Fibroblast of skin of back (primary cell): Measurements from ENCODE around the gene PRKCZ.

Experiments used
- DNase-seq: peaks from one replicate; pipeline ENCODE4 v3.0.0-alpha.2; 2013

PRKCZ gene

GRCh38 chr1:2212532-2213491, 162.6 kb downstream of the PRKCZ start:
- peak; percentile 99 for DNase-seq

- peak; percentile 89 for DNase-seq
Observed at GRCh38 chr1:2213576-2214505, 163.6 kb downstream of the PRKCZ start.

GRCh38 chr1:2214541-2215241, 164.5 kb downstream of the PRKCZ start:
- no peak for DNase-seq

GRCh38 chr1:2215329-2215728, 165.1 kb downstream of the PRKCZ start:
- no peak for DNase-seq

GRCh38 chr1:2215909-2216766, 165.9 kb downstream of the PRKCZ start:
- DNase-seq = no peak

- no peak for DNase-seq
Observed at GRCh38 chr1:2216767-2217058, 166.5 kb downstream of the PRKCZ start.

GRCh38 chr1:2221271-2221670, 171.1 kb downstream of the PRKCZ start:
- DNase-seq = no peak

- DNase-seq = no peak
Observed at GRCh38 chr1:2224170-2224584, 174.0 kb downstream of the PRKCZ start.

- no peak for DNase-seq
Observed at GRCh38 chr1:2224631-2225428, 174.6 kb downstream of the PRKCZ start.

GRCh38 chr1:2226525-2227345, 176.5 kb downstream of the PRKCZ start:
- DNase-seq = no peak

GRCh38 chr1:2227346-2228156, 177.3 kb downstream of the PRKCZ start:
- peak; percentile 95 for DNase-seq

- no peak for DNase-seq
Observed at GRCh38 chr1:2228157-2228594, 178.0 kb downstream of the PRKCZ start, which contains the start of gene SKI. SKI (plus strand) TSS chr1:2228319; CDS start chr1:2228767, 448 bp downstream.

- no peak for DNase-seq
Observed at GRCh38 chr1:2228694-2229036, 178.5 kb downstream of the PRKCZ start.

- DNase-seq = peak; percentile 56
Observed at GRCh38 chr1:2229037-2229864, 179.0 kb downstream of the PRKCZ start.

- DNase-seq = peak; percentile 50
Observed at GRCh38 chr1:2229911-2230731, 179.9 kb downstream of the PRKCZ start.

GRCh38 chr1:2230781-2231531, 180.7 kb downstream of the PRKCZ start:
- DNase-seq = peak; percentile 38
